HTERT RPE-1 (cell line): ENCODE data around the gene EOLA1.
"Not testable (repeated sequence)": the region's sequence is repeated elsewhere in the genome, so short reads cannot be mapped to it uniquely, and the experiment has no call there.

Experiments used
- in situ Hi-C: fragments of 300-500 bp; cut with MboI; formaldehyde crosslinking; loops from 4 replicates; pipeline ENCODE4 v1.14.3; 2020; ENCODE audit warnings: low sequenced_read_pairs

EOLA1 gene

DNA sequence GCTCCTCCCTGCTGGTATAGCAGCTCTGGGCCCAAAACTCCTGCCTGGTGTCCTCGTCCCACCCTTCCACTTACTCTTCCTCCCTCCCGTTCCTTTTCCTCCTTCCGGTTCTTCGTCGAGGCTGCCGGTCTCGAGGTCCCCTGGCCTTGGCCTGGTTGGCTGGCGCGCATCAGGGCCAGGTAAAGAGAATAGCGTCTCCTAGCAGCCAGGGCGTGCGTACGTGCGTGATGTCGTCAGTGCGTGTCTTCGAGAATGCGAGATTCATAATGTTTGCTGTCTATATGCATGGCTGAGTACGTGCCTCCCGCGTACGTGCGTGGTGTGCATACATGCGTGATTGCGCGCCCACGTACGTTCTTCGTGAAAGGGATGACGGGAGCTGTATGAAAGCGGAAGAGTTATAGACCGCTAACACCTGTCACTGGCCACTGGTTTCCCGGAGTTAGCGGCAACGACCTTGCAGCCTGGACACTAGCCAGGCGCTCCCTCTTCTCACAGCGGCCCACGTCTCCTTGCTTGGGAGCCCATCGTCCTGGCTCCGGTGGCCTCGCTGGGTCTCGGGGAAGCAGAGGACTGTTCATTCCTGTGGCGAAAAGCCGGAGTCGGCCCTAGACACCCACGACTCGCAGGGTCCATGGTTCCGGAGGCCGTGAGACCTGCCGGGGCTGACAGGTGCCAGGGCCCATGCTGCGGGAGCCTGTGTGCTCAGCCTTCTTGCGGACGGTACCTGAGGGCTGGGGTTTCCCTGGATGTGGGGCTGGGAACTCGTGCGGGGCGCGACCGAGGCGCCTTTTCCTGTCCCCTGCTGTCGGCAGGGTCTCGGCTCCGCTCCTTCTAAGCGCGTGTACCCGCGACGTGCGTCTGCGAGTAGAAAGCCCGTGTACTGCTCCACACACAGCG lies at the start of gene EOLA1:
TSS of gene EOLA1 (plus strand) at position 392 of the 900 bp plus-strand sequence. CDS start 4,619 bp downstream, outside the sequence.
- in situ Hi-C loops: no loop called here

DNA sequence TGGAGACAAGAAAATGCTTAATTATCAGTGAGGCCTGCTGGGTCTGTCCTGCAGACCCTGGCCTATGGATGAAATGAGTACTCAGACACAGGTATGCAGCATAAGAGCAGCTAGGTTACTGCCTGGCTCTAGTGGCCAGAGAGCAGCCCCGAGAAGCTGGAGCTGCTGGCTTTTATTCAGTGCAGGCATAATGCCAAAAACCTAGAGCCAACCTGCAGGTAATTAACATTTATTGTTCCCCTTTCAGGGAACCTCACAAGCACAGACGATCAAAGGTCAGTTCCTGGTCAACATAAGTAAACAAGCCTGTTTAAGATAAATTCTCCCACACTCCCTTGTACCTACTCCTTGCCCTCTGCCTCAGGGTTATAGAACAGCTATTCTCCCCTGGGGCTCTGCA lies 49.0 kb upstream of the EOLA1 start:
- in situ Hi-C loops: no loop called here

DNA sequence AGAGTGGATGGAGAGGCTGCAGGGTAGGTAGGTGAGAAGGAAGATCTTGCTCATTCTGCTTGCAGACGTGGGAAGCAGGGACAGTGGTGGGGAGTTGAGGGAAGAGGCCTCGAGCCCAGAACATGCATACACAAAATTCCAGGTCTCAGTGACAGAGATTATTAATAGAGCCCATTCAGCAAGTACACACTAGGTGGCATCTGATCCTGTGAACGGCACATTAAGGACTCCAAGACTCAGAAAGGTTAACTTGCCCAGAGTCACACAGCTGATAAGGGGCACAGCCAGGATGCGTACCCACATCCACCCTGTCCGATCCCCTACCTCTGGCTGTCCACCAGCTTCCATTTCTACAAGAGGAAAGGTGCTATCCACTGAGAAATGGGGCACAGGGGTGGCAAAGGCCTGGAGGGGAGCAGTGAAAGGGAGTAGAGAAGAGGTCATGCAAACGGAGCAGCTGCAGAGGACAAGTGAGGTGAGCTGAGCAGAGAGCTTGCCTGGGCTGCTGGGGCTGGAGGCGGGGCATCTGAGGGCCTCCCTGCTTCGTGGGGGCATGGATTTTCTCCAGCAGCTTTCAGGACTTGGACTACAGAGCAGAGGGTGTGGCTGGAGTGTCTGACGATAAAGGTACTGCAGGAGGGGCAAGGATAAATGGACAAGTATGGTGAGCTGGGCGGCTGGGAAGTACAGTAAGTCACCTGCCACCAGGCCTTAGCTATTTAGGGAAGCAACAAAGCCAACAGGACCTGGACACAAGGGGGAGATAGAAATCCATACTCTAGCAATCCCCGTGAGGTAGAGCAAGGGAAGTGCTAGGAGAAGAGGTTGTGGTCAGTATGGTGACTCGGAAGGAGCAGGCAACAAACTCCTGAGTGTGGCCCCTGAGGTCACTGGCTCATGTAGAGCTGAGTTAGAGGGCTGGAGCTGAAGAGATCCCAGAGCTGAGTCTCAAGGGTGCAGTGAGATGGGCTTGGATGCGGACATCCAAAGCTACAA lies 46.9 kb upstream of the EOLA1 start:
- in situ Hi-C loops: no loop called here

DNA sequence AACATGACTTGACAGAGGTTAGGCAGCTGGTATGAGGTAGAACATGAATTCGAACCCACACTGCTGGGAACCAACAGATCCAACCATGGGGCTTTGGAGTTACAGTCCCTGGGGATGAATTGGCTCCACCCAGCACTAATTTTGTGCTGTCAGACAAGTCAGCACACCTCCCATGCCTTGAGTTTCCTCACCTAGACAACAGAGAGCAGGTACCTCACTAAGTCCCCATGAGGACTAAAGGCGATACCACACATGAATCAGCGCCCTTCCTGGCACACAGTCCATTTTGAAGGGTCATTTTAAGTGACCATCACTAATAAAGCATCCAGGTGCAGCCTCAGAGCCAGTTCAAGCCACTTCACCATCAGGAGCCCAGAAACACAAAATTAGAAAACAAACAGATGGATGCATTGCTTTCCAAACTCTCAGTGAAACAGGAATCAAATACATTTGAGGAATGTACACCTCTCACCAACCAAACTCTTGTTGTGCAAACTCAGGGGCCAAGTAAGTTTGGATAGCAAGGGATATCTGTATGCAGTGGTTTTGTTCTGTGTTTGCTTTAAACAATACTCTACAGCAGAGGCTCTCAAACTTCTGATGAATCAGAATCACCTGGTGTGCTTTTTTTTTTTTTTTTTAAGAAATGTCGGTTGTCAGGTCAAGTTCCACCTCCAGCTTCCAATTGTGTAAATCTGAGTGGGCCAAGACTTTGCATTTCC lies 45.8 kb upstream of the EOLA1 start:
- in situ Hi-C loops: no loop called here

DNA sequence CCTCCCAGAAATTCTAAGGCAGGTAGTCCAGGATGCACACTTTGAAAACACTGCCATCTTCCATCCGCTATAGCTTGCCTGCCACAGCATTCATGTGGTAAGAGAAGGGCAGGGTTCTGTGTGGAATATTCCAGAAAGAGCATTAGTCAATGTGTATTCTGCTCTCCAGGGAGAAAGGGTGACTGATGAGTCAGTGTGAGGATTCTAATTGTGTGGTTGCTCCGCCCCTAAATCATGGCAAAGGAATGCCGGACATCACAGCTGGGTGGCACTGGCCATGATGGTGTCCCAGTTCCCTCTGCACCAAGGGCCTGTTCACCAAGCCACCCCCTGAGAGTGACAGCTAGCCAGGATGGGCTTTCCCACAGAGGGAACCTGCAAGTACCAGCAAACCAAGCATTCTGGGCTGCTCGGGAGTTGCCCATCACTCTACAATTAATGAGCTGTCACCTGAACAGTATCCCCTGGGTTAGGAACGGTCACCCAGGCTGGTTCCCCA lies 45.2 kb upstream of the EOLA1 start:
- in situ Hi-C loops: no loop called here

DNA sequence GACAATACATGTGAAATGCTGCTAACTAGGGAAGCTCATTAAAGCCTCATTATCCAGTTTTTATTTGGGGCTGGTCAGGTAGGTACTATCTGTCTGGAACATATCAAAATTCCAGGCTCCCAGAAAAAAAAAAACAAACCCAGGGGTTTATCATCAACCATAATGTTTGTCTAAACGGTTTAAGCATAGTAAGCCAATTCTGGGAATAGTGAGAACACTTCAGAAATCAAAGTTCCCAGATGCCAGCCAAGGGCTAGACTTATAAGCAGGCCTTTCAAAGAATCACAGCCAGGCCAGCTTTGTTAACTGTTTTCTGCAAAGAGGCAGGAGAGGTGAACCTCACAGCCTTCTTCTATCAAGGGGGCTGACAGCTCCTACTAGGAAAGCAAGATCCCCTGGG lies 43.8 kb upstream of the EOLA1 start:
- in situ Hi-C loops: no loop called here

DNA sequence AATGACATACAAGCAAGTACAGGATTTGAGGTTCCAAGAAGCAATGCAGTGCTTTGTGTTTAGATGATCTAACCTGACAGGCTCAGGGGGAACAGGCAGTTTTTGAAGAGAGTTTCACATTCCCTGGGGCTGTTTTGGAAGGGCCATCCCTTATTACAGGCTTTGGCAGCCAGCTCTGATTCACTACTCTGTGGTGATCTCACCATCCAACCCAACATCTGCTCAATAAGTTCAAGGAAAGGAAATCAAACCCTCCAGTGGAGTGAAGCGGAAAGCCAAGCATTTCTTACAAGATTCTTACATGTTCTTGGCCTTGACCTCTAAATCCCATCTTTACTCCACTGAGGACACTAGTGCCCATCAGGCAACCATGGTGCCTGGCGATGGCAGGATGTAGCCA lies 43.2 kb upstream of the EOLA1 start:
- in situ Hi-C loops: no loop called here

DNA sequence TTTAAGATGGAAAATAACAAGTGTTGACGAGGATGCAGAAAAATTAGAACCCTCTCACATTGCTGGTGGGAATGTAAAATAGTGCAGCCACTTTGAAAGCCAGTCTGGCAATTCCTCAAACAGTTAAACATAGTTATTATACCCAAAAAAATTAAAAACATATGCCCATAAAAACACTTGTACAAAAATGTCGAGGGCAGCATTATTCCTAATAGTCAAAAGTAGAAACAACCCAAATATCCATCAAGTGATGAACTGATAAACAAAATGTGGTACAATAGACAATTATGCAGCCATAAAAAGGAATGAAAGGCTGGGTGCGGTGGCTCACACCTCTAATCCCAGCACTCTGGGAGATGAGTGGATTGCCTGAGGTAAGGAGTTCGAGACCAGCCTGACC lies 42.0 kb upstream of the EOLA1 start:
- in situ Hi-C loops: no loop called here

DNA sequence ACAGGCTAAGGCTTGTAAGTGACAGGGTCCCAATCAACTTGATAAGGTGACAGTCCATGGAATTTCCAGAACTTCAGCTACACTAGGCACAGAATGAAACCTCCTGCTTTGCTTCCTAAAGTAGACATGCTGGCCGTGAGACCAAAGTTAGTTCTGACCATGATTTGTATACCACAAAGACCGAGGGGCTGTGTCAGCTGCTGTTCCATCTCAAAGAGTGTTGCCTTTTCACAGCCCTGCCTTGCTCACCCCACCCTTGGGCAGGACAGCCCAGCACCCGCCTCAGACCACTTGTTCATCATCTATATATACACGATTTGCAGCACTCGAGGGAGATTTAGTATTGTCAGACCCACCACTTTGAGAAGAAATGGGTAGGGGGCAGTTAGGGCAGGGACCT lies 41.0 kb upstream of the EOLA1 start:
- in situ Hi-C loops: no loop called here

DNA sequence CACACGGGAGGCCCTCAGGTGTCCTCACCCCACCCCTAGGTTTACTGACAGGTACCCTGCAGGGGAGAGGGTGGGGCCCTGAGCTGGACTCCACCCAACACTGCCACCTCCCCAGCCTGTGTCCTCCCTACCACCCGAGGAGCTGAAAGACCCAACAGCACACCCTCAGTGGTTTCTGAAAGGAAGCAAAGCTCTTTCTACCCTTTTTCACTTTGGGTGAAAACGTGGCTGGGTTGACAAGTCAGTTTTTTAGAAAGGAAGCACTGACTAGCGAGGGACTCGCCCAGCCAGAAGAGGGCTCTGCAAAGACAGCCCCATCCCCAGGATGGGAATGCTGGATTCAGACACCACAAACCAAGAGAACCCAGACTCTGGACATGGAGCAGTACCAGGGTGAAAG lies 37.9 kb upstream of the EOLA1 start:
- in situ Hi-C loops: not testable (repeated sequence)

DNA sequence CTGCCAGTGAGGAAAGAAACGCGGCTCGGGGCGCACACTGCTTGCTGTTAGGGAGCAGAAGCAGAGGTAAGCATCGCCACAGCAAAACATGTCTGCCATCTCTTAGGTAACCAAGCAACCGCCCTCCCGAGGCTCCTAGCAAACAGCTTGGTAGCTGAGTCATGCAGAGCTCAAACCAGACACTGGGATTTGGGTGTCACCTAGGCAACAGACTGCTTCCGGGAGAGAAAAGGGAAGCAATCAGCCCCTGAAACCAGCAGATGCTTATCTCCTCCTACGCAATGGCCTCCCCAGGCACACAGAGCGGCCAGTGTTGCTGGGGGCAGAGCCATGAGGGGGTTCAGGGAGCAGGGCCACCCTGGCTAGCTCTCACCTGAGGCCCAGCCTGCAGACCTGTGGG lies 37.4 kb upstream of the EOLA1 start:
- in situ Hi-C loops: not testable (repeated sequence)

DNA sequence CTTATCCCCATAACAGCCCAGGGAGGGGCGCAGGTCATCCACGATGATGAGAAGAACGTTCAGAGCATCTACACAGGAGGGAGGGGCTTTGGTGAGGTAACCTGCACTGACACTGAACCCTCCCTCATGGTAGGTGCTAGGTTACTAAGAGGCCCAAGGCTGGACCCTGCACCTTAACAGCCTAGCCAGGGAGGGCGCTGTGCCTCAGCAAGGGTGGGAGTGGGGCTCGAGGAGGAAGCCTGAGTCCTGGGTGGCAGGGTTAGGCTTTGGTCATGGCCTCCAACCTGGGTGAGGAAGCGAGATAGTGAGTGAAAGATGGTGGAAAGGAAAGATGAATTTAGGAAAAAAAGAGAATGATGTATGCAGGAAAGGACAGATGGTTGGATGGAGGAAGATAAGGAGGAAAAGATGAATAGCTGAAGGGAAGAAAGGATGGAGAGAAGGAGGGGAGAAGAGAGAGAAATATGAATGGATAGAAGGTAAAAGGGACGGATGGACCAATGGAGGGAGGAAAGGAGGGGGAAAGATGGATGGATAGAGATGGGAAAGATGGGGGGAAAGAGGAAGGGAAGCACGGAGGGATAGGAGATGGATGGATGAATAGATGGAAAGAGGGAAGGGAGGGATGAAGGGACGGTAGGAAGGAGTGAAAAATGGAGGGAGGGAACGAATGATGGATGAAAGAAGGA lies 36.4 kb upstream of the EOLA1 start:
- in situ Hi-C loops: no loop called here

DNA sequence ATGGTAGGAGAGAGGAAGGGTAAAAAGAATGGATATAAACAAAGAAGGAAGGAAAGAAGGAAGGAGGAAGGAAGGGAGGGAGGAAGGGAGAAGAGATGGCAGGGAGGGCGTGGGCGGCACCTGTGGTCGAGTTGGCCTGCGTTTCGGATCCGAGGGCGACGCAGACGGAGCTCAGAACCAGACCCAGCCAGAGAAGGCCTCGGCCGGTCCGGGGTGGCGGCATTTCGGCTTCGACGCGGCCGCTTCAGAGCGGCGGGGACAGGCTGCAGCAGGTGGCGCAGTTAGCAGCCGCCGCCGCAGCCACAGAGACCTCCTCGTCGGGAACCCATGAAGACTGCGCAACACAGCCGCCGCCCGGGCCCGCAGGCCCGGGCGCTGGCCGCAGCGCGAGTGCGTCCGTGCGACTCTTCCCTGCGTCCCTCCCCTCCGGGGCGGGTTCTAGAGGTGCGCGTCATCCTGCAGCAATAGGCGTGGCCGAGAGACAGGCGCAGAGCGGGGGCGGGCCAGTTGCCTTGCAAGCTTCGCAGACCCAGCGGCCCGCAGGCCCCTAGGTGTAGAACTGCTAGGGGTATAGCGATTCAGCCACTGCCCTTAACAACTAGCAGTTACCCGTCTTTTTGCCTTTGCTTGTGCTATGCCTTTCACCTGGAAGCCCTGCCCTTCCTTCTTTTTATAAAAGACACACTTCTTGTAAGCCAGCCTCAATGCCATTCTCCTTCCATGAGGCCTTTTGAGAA lies 35.7 kb upstream of the EOLA1 start, which contains the start of gene IDS:
TSS of gene IDS (minus strand) at position 392 of the 737 bp plus-strand sequence. CDS start at position 223, 169 bp downstream.
- in situ Hi-C loops: no loop called here

DNA sequence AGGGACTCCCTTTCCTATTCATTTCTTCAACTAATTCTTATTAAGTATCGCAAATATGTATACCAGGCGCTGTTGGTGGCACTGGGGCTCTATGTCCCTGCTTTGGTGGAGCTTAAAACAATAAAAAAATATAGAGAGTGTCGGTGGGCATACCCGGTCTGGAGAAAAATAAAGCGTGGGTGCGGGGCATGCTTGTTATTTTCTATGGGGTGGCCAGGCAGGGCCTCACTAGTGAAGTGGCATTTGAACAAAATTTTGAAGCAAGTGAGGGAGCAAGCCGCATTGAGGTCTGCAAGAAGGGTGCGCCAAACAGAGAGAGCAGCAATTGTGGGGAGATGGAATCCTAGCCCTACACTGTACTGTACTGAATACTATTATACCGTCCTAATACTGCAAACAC lies 35.1 kb upstream of the EOLA1 start:
- in situ Hi-C loops: no loop called here

DNA sequence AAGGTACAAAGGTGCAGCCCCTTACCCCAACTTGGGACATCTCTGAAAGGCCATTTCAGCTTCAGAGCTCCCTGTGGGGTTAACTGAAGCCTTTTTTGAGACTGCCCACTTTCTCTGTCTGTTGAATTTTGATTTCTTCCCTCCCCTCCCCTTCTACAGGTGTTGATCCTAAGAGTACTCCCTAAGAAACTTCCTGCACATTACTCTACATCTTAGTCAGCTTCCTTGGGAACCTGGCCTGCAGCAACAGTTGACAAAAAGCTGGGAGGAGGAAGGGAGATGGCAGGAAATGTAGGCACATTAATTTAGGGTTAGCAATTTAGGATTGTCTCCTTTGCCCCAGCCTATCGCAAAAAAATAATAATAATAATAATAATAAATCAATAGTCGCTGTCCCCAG lies 34.5 kb upstream of the EOLA1 start:
- in situ Hi-C loops: no loop called here

DNA sequence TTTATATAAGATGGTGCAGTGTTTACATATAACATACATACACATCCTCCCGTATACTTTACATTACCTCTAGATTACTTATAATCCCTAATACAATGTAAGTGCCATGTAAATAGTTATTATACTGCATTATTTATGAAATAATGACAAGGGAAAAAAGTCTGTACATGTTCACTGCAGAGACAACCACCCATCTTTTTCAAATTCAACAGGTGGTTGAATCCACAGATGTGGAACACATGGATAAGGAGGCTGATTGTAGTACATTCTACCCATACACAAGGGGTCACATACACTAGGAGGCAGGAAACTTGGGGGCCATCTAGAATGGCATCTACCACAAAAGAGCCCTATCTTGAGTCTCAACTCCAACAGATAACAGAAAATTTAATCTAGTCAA lies 32.3 kb upstream of the EOLA1 start:
- in situ Hi-C loops: no loop called here

DNA sequence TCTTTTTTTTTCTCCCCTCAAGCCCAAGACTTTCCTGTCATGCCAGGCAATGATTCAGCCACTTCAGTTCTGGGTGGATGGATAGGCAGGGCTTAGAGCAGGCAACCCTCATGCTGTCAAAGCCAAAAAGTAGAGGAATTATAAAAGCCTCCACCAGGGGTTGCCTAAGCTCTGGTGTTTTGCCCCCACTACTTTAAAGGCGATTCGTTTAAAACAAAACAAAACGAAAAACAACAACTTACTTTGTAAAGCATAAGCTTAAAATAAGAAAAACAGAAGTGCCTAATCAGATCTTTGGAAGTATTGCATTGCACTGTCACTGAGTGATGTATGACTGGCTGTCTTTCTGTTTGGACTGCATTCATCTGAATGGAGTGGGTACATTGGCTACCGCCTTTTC lies 30.4 kb upstream of the EOLA1 start:
- in situ Hi-C loops: no loop called here

DNA sequence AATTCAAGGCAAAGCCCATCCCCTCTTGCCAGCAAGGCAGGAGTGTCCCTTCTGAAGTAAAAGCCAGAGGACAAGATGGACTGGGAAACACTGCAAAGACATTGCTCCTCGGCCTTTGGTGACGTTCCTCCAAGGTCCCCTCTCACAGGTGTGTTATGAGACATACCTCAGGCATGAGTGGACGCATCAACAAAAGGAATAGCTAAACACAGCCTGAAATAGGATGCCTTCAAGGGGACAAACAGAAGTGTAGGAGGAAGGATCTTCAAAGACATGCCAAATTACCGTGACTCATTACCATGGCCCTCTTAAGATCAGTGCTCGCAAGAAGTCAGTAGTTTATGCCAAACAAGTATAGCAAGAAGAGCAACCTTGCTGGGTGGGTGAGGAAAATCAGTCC lies 29.7 kb upstream of the EOLA1 start:
- in situ Hi-C loops: no loop called here

DNA sequence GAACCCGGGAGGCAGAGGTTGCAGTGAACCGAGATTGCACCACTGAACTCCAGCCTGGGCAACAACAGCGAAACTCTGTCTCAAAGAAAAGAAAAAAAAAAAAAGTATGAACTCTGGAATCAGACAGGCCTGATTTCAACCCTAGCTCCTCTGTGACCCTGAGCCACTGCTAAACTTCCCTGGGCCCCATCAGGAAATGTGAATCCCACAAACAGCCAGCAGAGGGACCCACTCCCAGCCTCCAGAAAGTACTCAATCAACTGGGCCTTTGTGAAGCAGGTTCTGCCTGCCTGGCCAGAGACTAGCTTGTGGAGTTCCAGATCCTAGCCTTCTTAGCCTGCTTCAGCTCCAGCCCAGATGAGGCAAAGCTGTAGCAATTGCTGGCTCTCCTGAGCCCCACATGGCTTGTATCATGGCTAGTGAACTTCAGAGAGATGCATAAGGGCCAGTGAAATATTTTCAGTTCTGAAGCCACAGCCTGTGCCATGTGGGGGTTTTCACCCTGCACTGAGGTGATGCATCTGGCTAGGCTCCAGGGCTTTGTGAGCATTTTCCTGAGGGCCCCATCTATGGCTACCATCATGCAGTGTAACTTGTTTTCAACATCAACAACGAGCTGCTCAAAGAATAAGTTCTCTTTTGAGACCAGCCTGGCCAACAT lies 28.5 kb upstream of the EOLA1 start:
- in situ Hi-C loops: no loop called here
